D341Med (cell line): ENCODE results near the gene TNFRSF19.

Experiments
- DNase-seq: peaks from one replicate; pipeline ENCODE4 v3.0.0; 2012; ENCODE audit warnings: low spot score

The TNFRSF19 gene

GRCh38 chr13:23608701-23609413 is 38.6 kb downstream of the TNFRSF19 start:
- no peak for DNase-seq

GRCh38 chr13:23609414-23609760 is 39.2 kb downstream of the TNFRSF19 start:
- DNase-seq, result no peak

GRCh38 chr13:23609874-23610576 is 39.8 kb downstream of the TNFRSF19 start:
- no peak for DNase-seq

- DNase-seq, result no peak
Measured at GRCh38 chr13:23610966-23611491, 40.8 kb downstream of the TNFRSF19 start.

- no peak for DNase-seq
Measured at GRCh38 chr13:23612182-23612581, 42.0 kb downstream of the TNFRSF19 start.

- no peak for DNase-seq
Measured at GRCh38 chr13:23612731-23613130, 42.5 kb downstream of the TNFRSF19 start.

- no peak for DNase-seq
Measured at GRCh38 chr13:23613596-23613995, 43.4 kb downstream of the TNFRSF19 start.

GRCh38 chr13:23615395-23616081 is 45.3 kb downstream of the TNFRSF19 start:
- DNase-seq, result no peak

GRCh38 chr13:23616228-23616627 is 46.0 kb downstream of the TNFRSF19 start:
- DNase-seq, result no peak

- no peak for DNase-seq
Measured at GRCh38 chr13:23617551-23618024, 47.4 kb downstream of the TNFRSF19 start.

- no peak for DNase-seq
Measured at GRCh38 chr13:23618341-23618740, 48.1 kb downstream of the TNFRSF19 start.

- DNase-seq, result no peak
Measured at GRCh38 chr13:23619068-23619855, 49.0 kb downstream of the TNFRSF19 start.

GRCh38 chr13:23620211-23620610 is 50.0 kb downstream of the TNFRSF19 start:
- no peak for DNase-seq

- no peak for DNase-seq
Measured at GRCh38 chr13:23620613-23621315, 50.6 kb downstream of the TNFRSF19 start.

- no peak for DNase-seq
Measured at GRCh38 chr13:23621316-23621645, 51.1 kb downstream of the TNFRSF19 start.

- DNase-seq, result no peak
Measured at GRCh38 chr13:23622985-23623384, 52.8 kb downstream of the TNFRSF19 start.

GRCh38 chr13:23623394-23623793 is 53.2 kb downstream of the TNFRSF19 start:
- DNase-seq, result no peak

- DNase-seq, result no peak
Measured at GRCh38 chr13:23626700-23627099, 56.5 kb downstream of the TNFRSF19 start.

GRCh38 chr13:23627410-23627809 is 57.2 kb downstream of the TNFRSF19 start:
- no peak for DNase-seq

GRCh38 chr13:23628250-23628649 is 58.0 kb downstream of the TNFRSF19 start:
- no peak for DNase-seq

- no peak for DNase-seq
Measured at GRCh38 chr13:23628765-23629565, 58.8 kb downstream of the TNFRSF19 start.
